ENCODE results near the gene PLCL2.

DNA sequence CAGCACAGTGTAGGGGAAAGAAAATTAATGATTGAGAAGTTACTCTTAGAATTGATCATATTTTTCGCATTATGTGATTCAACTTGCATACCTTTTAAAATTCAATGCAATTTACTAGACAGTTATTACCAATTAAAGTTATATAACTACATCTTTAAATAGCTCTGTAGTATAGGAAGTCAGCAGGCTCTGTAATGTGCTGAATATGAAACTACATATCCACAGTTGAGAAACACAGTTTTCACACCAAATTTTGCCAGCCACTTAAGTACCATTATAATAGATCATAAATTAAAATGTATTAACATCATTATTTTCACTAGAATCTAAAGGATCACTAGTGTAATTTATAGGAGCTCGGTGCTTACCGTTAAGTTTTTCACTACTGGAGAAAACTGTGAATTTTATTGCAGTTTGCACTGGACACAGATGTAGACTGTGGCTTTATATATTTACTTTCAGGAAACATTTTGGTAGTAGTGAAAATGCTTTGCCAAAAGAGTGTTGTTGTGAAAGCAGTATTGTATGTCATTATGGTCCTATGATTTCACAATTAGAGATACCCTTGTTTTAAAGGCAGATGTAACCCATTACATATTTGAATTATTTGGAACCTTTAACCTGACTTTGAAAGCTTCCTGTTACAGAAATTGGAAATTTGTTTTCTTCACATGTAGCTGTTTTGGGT lies 113.6 kb downstream of the PLCL2 start:
- TF ChIP-seq, protein P1, sequence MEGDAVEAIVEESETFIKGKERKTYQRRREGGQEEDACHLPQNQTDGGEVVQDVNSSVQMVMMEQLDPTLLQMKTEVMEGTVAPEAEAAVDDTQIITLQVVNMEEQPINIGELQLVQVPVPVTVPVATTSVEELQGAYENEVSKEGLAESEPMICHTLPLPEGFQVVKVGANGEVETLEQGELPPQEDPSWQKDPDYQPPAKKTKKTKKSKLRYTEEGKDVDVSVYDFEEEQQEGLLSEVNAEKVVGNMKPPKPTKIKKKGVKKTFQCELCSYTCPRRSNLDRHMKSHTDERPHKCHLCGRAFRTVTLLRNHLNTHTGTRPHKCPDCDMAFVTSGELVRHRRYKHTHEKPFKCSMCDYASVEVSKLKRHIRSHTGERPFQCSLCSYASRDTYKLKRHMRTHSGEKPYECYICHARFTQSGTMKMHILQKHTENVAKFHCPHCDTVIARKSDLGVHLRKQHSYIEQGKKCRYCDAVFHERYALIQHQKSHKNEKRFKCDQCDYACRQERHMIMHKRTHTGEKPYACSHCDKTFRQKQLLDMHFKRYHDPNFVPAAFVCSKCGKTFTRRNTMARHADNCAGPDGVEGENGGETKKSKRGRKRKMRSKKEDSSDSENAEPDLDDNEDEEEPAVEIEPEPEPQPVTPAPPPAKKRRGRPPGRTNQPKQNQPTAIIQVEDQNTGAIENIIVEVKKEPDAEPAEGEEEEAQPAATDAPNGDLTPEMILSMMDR (IDR thresholded peaks at IDR 0.05), result no peak
- TF ChIP-seq POLR2AphosphoS5 (IDR thresholded peaks at IDR 0.05) (no peak), EP300 (IDR thresholded peaks at IDR 0.05) (no peak)
